ENCODE results near the gene CCN2.

Gene CCN2

GRCh38 chr6:131958095-131958494 lies 6.9 kb upstream of the CCN2 start:
- Mint-ChIP-seq H3K9me3 (no peaks in the 10 kb centered on the region), H3K27ac (ENCODE audit: low read depth) (no peak overlapping the region), H3K36me3 (ENCODE audit: insufficient read depth) (no peaks in the 10 kb centered on the region), H3K4me1 (no peaks in the 10 kb centered on the region), H3K27me3 (peaks cover 6% of the 10 kb centered on the region), H3K4me3 (no peak overlapping the region)
- ATAC-seq (replicated peaks; ENCODE audit: extremely low read depth, poor library complexity, severe bottlenecking) (no peak), DNase-seq (ENCODE audit: low spot score in 2 of 2) (no peak)

- Mint-ChIP-seq H3K4me1 (no peaks in the 10 kb centered on the region), H3K27ac (ENCODE audit: low read depth) (no peak overlapping the region), H3K27me3 (peaks cover 27% of the 10 kb centered on the region), H3K9me3 (no peaks in the 10 kb centered on the region), H3K4me3 (no peak overlapping the region), H3K36me3 (ENCODE audit: insufficient read depth) (peaks cover 2% of the 10 kb centered on the region)
- no peak for DNase-seq (ENCODE audit: low spot score in 2 of 2)
- ATAC-seq (replicated peaks; ENCODE audit: extremely low read depth, poor library complexity, severe bottlenecking): no peak
Measured at GRCh38 chr6:131955876-131956275, 4.7 kb upstream of the CCN2 start.

GRCh38 chr6:131955192-131955591 lies 4.0 kb upstream of the CCN2 start:
- no peak for ATAC-seq (replicated peaks; ENCODE audit: extremely low read depth, poor library complexity, severe bottlenecking)
- Mint-ChIP-seq H3K27ac (ENCODE audit: low read depth) (no peak overlapping the region), H3K4me1 (peaks cover 3% of the 10 kb centered on the region), H3K9me3 (no peaks in the 10 kb centered on the region), H3K27me3 (peaks cover 32% of the 10 kb centered on the region), H3K4me3 (no peak overlapping the region), H3K36me3 (ENCODE audit: insufficient read depth) (peaks cover 2% of the 10 kb centered on the region)
- DNase-seq (ENCODE audit: low spot score in 2 of 2): no peak

- Mint-ChIP-seq H3K9me3 (no peaks in the 10 kb centered on the region), H3K36me3 (ENCODE audit: insufficient read depth) (peaks cover 2% of the 10 kb centered on the region), H3K4me3 (no peak overlapping the region), H3K27ac (ENCODE audit: low read depth) (no peak overlapping the region), H3K27me3 (peaks cover 37% of the 10 kb centered on the region), H3K4me1 (peaks cover 6% of the 10 kb centered on the region)
- no peak for DNase-seq (ENCODE audit: low spot score in 2 of 2)
- no peak for ATAC-seq (replicated peaks; ENCODE audit: extremely low read depth, poor library complexity, severe bottlenecking)
Measured at GRCh38 chr6:131954775-131955107, 3.6 kb upstream of the CCN2 start.

- Mint-ChIP-seq H3K27ac (ENCODE audit: low read depth) (no peak overlapping the region), H3K4me3 (no peak overlapping the region), H3K36me3 (ENCODE audit: insufficient read depth) (peaks cover 2% of the 10 kb centered on the region), H3K4me1 (peaks cover 6% of the 10 kb centered on the region), H3K27me3 (peaks cover 42% of the 10 kb centered on the region), H3K9me3 (no peaks in the 10 kb centered on the region)
- ATAC-seq (replicated peaks; ENCODE audit: extremely low read depth, poor library complexity, severe bottlenecking): no peak
- no peak for DNase-seq (ENCODE audit: low spot score in 2 of 2)
Measured at GRCh38 chr6:131954059-131954774, 3.0 kb upstream of the CCN2 start.

- H3K36me3 Mint-ChIP-seq (ENCODE audit: insufficient read depth): peaks cover 2% of the 10 kb centered on the region
- H3K27ac Mint-ChIP-seq (ENCODE audit: low read depth): no peak overlapping the region
- peaks cover 6% of the 10 kb centered on the region for H3K4me1 Mint-ChIP-seq
- H3K27me3 Mint-ChIP-seq: peaks cover 52% of the 10 kb centered on the region
- no peak overlapping the region for H3K4me3 Mint-ChIP-seq
- no peaks in the 10 kb centered on the region for H3K9me3 Mint-ChIP-seq
- no peak for ATAC-seq (replicated peaks; ENCODE audit: extremely low read depth, poor library complexity, severe bottlenecking)
- no peak for DNase-seq (ENCODE audit: low spot score in 2 of 2)
Measured at GRCh38 chr6:131952886-131953509, 1.8 kb upstream of the CCN2 start.

- peak overlapping the region; percentile 31 for H3K4me3 Mint-ChIP-seq
- peaks cover 4% of the 10 kb centered on the region for H3K36me3 Mint-ChIP-seq (ENCODE audit: insufficient read depth)
- H3K27me3 Mint-ChIP-seq: peaks cover 62% of the 10 kb centered on the region
Measured at GRCh38 chr6:131951576-131952230, 531 bp upstream of the CCN2 start.

GRCh38 chr6:131949909-131950766 lies 1.0 kb downstream of the CCN2 start:
- H3K27ac Mint-ChIP-seq (ENCODE audit: low read depth): no peak overlapping the region
- ATAC-seq (replicated peaks; ENCODE audit: extremely low read depth, poor library complexity, severe bottlenecking): peak; percentile 18
- peaks cover 4% of the 10 kb centered on the region for H3K36me3 Mint-ChIP-seq (ENCODE audit: insufficient read depth)
- H3K4me3 Mint-ChIP-seq: peak overlapping the region; percentile 77
- H3K27me3 Mint-ChIP-seq: peaks cover 73% of the 10 kb centered on the region
- H3K9me3 Mint-ChIP-seq: no peaks in the 10 kb centered on the region
- H3K4me1 Mint-ChIP-seq: peaks cover 6% of the 10 kb centered on the region
- DNase-seq (ENCODE audit: low spot score in 2 of 2): no peak

More at GRCh38 chr6:131951576-131952230, 531 bp upstream of the CCN2 start:
- Mint-ChIP-seq H3K4me1 (peaks cover 6% of the 10 kb centered on the region), H3K27ac (ENCODE audit: low read depth) (no peak overlapping the region), H3K9me3 (no peaks in the 10 kb centered on the region)
- no peak for DNase-seq (ENCODE audit: low spot score in 2 of 2)
- ATAC-seq (replicated peaks; ENCODE audit: extremely low read depth, poor library complexity, severe bottlenecking): no peak

GRCh38 chr6:131949620-131949908 lies 1.6 kb downstream of the CCN2 start:
- Mint-ChIP-seq H3K4me3 (peak overlapping the region; percentile 77), H3K9me3 (no peaks in the 10 kb centered on the region), H3K27ac (ENCODE audit: low read depth) (no peak overlapping the region), H3K4me1 (peaks cover 6% of the 10 kb centered on the region), H3K27me3 (peaks cover 73% of the 10 kb centered on the region), H3K36me3 (ENCODE audit: insufficient read depth) (peaks cover 4% of the 10 kb centered on the region)
- DNase-seq (ENCODE audit: low spot score in 2 of 2): no peak
- ATAC-seq (replicated peaks; ENCODE audit: extremely low read depth, poor library complexity, severe bottlenecking): no peak

GRCh38 chr6:131948692-131949619 lies 2.2 kb downstream of the CCN2 start:
- Mint-ChIP-seq H3K27me3 (peaks cover 73% of the 10 kb centered on the region), H3K4me1 (peaks cover 6% of the 10 kb centered on the region), H3K27ac (ENCODE audit: low read depth) (no peak overlapping the region), H3K36me3 (ENCODE audit: insufficient read depth) (peaks cover 4% of the 10 kb centered on the region), H3K9me3 (no peaks in the 10 kb centered on the region), H3K4me3 (peak overlapping the region; percentile 77)
- DNase-seq (ENCODE audit: low spot score in 2 of 2) (no peak), ATAC-seq (replicated peaks; ENCODE audit: extremely low read depth, poor library complexity, severe bottlenecking) (no peak)

GRCh38 chr6:131947986-131948661 lies 3.0 kb downstream of the CCN2 start:
- peaks cover 68% of the 10 kb centered on the region for H3K27me3 Mint-ChIP-seq
- H3K36me3 Mint-ChIP-seq (ENCODE audit: insufficient read depth): peaks cover 4% of the 10 kb centered on the region

More at GRCh38 chr6:131947986-131948661, 3.0 kb downstream of the CCN2 start:
- Mint-ChIP-seq H3K4me1 (peaks cover 6% of the 10 kb centered on the region), H3K9me3 (no peaks in the 10 kb centered on the region), H3K4me3 (no peak overlapping the region), H3K27ac (ENCODE audit: low read depth) (no peak overlapping the region)
- ATAC-seq (replicated peaks; ENCODE audit: extremely low read depth, poor library complexity, severe bottlenecking) (no peak), DNase-seq (ENCODE audit: low spot score in 2 of 2) (no peak)
